Measurements from ENCODE around the gene DTNB. TPM values are rescaled to one million over a fixed set of nuclear protein-coding genes. Genes with fewer than 3 reads are reported as not detected.
"Not testable (repeated sequence)": the region's sequence is repeated elsewhere in the genome, so short reads cannot be mapped to it uniquely, and the experiment has no call there.

The DTNB gene
- total RNA-seq, 1 experiment from 2014 or later = 19.6 TPM

- POLR2A ChIA-PET (ENCODE audit: low non-redundant PET) = interaction anchor here (0.6 kb wide), 1 partner anchor 259 kb away, joined by 3 read pairs; no protein-coding TSS in a partner anchor
- peak; percentile 72 for DNase-seq (ENCODE audit: low spot score)
- Histone ChIP-seq H3K4me3 (ENCODE audit: low read depth, low read length, poor library complexity, severe bottlenecking) (no peak overlapping the region), H3K4me1 (ENCODE audit: insufficient read depth, low read length, poor library complexity, severe bottlenecking) (peaks cover 57% of the 10 kb centered on the region), H3K27me3 (replicated peaks; ENCODE audit: insufficient read depth, low read depth, low read length, poor library complexity) (no peaks in the 10 kb centered on the region), H3K36me3 (ENCODE audit: insufficient read depth, low read length, poor library complexity, severe bottlenecking) (no peaks in the 10 kb centered on the region), H3K27ac (ENCODE audit: low read depth, low read length, poor library complexity, severe bottlenecking) (peak overlapping the region; percentile 81), H3K9me3 (ENCODE audit: low read depth, low read length, poor library complexity, severe bottlenecking) (no peaks in the 10 kb centered on the region)
- TF ChIP-seq CTCF (conservative IDR thresholded peaks at IDR 0.05; ENCODE audit: low read depth, low read length) (no peak), EZH2 (IDR thresholded peaks at IDR 0.05; ENCODE audit: borderline replicate concordance, low read depth, low read length, poor library complexity, severe bottlenecking) (no peak)
- intact Hi-C loops (cut with micrococcal nuclease; ENCODE audit: unreplicated experiment) = loop anchor here (5.0 kb wide), 1 partner anchor 104 kb away; no protein-coding TSS in a partner anchor
- CTCF ChIA-PET = interaction anchor here (0.5 kb wide), 1 partner anchor 56 kb away, joined by 3 read pairs; no protein-coding TSS in a partner anchor
- no TSS peak for BruUV-seq (replicated peaks)
Observed at GRCh38 chr2:25417715-25418369, 255.5 kb downstream of the DTNB start.

GRCh38 chr2:25416674-25417073, 256.7 kb downstream of the DTNB start:
- ChIA-PET POLR2A (ENCODE audit: low non-redundant PET) (no interaction called here), CTCF (no interaction called here)
- peaks cover 46% of the 10 kb centered on the region for H3K4me1 ChIP-seq (ENCODE audit: insufficient read depth, low read length, poor library complexity, severe bottlenecking)
- H3K4me3 ChIP-seq (ENCODE audit: low read depth, low read length, poor library complexity, severe bottlenecking) = no peak overlapping the region
- TF ChIP-seq EZH2 (IDR thresholded peaks at IDR 0.05; ENCODE audit: borderline replicate concordance, low read depth, low read length, poor library complexity, severe bottlenecking) (no peak), CTCF (conservative IDR thresholded peaks at IDR 0.05; ENCODE audit: low read depth, low read length) (no peak)
- no peaks in the 10 kb centered on the region for H3K36me3 ChIP-seq (ENCODE audit: insufficient read depth, low read length, poor library complexity, severe bottlenecking)
- intact Hi-C loops (cut with micrococcal nuclease; ENCODE audit: unreplicated experiment) = loop anchor here (5.0 kb wide), 1 partner anchor 106 kb away; no protein-coding TSS in a partner anchor
- peak; percentile 71 for DNase-seq (ENCODE audit: low spot score)
- peak overlapping the region; percentile 81 for H3K27ac ChIP-seq (ENCODE audit: low read depth, low read length, poor library complexity, severe bottlenecking)
- BruUV-seq (replicated peaks) = no TSS peak
- no peaks in the 10 kb centered on the region for H3K27me3 ChIP-seq (replicated peaks; ENCODE audit: insufficient read depth, low read depth, low read length, poor library complexity)
- no peaks in the 10 kb centered on the region for H3K9me3 ChIP-seq (ENCODE audit: low read depth, low read length, poor library complexity, severe bottlenecking)

- CTCF ChIA-PET = no interaction called here
- intact Hi-C loops (cut with micrococcal nuclease; ENCODE audit: unreplicated experiment) = loop anchor here (5.0 kb wide), 1 partner anchor 108 kb away; no protein-coding TSS in a partner anchor
- POLR2A ChIA-PET (ENCODE audit: low non-redundant PET) = no interaction called here
- TF ChIP-seq CTCF (conservative IDR thresholded peaks at IDR 0.05; ENCODE audit: low read depth, low read length) = no peak
- TF ChIP-seq EZH2 (IDR thresholded peaks at IDR 0.05; ENCODE audit: borderline replicate concordance, low read depth, low read length, poor library complexity, severe bottlenecking) = no peak
- Histone ChIP-seq H3K27ac (ENCODE audit: low read depth, low read length, poor library complexity, severe bottlenecking) (no peak overlapping the region), H3K4me1 (ENCODE audit: insufficient read depth, low read length, poor library complexity, severe bottlenecking) (peaks cover 33% of the 10 kb centered on the region), H3K9me3 (ENCODE audit: low read depth, low read length, poor library complexity, severe bottlenecking) (no peaks in the 10 kb centered on the region), H3K36me3 (ENCODE audit: insufficient read depth, low read length, poor library complexity, severe bottlenecking) (no peaks in the 10 kb centered on the region), H3K4me3 (ENCODE audit: low read depth, low read length, poor library complexity, severe bottlenecking) (no peak overlapping the region), H3K27me3 (replicated peaks; ENCODE audit: insufficient read depth, low read depth, low read length, poor library complexity) (no peaks in the 10 kb centered on the region)
- no peak for DNase-seq (ENCODE audit: low spot score)
- no TSS peak for BruUV-seq (replicated peaks)
Observed at GRCh38 chr2:25414781-25415180, 258.6 kb downstream of the DTNB start.

GRCh38 chr2:25413409-25413808, 260.0 kb downstream of the DTNB start:
- H3K27me3 ChIP-seq (replicated peaks; ENCODE audit: insufficient read depth, low read depth, low read length, poor library complexity); H3K36me3 ChIP-seq (ENCODE audit: insufficient read depth, low read length, poor library complexity, severe bottlenecking); POLR2A ChIA-PET (ENCODE audit: low non-redundant PET); DNase-seq (ENCODE audit: low spot score); H3K4me3 ChIP-seq (ENCODE audit: low read depth, low read length, poor library complexity, severe bottlenecking); BruUV-seq (replicated peaks); CTCF ChIA-PET; H3K27ac ChIP-seq (ENCODE audit: low read depth, low read length, poor library complexity, severe bottlenecking); intact Hi-C loops (cut with micrococcal nuclease; ENCODE audit: unreplicated experiment); H3K9me3 ChIP-seq (ENCODE audit: low read depth, low read length, poor library complexity, severe bottlenecking): not testable (repeated sequence)
- H3K4me1 ChIP-seq (ENCODE audit: insufficient read depth, low read length, poor library complexity, severe bottlenecking) = peaks cover 25% of the 10 kb centered on the region

All from A673 (cell line).